ENCODE data around the gene LRRK1. TPM values are rescaled to one million over a fixed set of nuclear protein-coding genes. Genes with fewer than 3 reads are reported as not detected.

Gene LRRK1
- total RNA-seq, 1 donor from 2014 or later: not detected

DNA sequence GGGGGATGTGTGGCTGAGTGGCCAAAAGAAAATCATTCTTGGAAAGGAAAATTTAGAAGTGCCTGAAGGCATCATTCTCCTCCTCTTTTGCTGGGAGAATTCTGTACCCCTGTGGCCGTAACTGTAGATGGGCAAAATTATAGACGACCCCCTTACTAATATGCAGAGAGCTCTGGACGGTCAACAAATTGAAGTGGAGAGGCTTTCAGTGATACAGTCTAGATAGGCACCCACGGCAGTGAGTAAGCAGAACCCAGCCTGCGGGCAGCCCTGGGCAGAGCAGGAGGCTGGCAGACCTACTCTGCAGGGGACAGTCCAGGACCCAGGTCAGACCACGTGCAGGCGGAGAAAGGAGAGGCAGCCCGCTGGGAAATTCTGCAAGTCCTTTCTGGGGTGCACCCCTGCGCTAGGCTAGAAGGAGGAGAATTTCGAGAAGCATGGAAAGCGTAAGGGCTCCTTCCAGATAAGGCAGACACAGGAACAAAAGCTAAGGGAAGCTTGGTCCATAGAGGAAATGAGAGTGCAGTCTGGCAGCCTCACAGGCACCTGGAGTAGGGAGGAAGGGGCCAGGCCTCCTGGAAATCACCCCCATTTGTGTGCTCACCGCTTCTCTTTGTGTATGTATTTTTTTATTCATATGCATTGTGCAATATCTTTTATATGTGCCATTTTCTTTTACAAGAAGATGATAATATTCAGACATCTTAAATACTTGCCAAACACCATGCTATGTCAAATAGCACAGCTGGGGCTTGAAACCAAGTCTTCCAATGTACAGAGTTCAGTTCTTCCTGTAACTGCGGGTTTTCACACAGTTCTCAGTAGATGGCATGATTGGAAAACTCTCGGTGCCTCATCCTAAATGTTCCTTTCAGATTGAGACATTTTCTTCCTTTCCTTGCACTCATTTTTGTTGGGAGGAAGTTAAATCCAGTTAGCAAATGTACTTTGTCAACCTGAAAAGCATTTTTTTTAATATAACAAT lies 40.2 kb downstream of the LRRK1 start:
- H3K79me2 ChIP-seq (ENCODE audit: low read depth): no peaks in the 10 kb centered on the region
- H3K27me3 Mint-ChIP-seq (ENCODE audit: insufficient read depth, low read depth): peaks cover 2% of the 10 kb centered on the region
- no peak overlapping the region for H3K9ac ChIP-seq
- H3K4me1 Mint-ChIP-seq: no peaks in the 10 kb centered on the region
- H3K4me2 ChIP-seq: no peak overlapping the region
- H3F3A ChIP-seq (ENCODE audit: low read depth): no peaks in the 10 kb centered on the region
- no peaks in the 10 kb centered on the region for H3K36me3 Mint-ChIP-seq
- H3K4me3 ChIP-seq: no peak overlapping the region
- H3K36me3 ChIP-seq: no peaks in the 10 kb centered on the region
- H2AFZ ChIP-seq (replicated peaks): no peak overlapping the region
- H3K4me1 ChIP-seq: no peaks in the 10 kb centered on the region
- H3K27ac ChIP-seq: no peak overlapping the region
- no peaks in the 10 kb centered on the region for H3K9me3 ChIP-seq (ENCODE audit: low read depth)
- H3K27ac Mint-ChIP-seq: no peak overlapping the region
- no peaks in the 10 kb centered on the region for H3K9me3 Mint-ChIP-seq
- H4K20me1 ChIP-seq (ENCODE audit: low read depth): no peaks in the 10 kb centered on the region
- no peak for DNase-seq (ENCODE audit: low spot score)
- H3K27me3 ChIP-seq: no peaks in the 10 kb centered on the region
- H3K4me3 Mint-ChIP-seq: no peak overlapping the region
- TF ChIP-seq CTCF (IDR thresholded peaks at IDR 0.05): no peak
- TF ChIP-seq EZH2phosphoT487 (IDR thresholded peaks at IDR 0.05): no peak
- TF ChIP-seq EZH2 (IDR thresholded peaks at IDR 0.05): no peak

GRCh38 chr15:100966997-100967396 lies 47.8 kb downstream of the LRRK1 start:
- Histone ChIP-seq H3K4me2 (peak overlapping the region; percentile 32), H3K4me3 (no peak overlapping the region), H3K27ac (no peak overlapping the region), H3K36me3 (no peaks in the 10 kb centered on the region), H3F3A (ENCODE audit: low read depth) (no peaks in the 10 kb centered on the region), H4K20me1 (ENCODE audit: low read depth) (no peaks in the 10 kb centered on the region), H3K79me2 (ENCODE audit: low read depth) (no peaks in the 10 kb centered on the region), H3K27me3 (peaks cover 18% of the 10 kb centered on the region), H3K4me1 (no peaks in the 10 kb centered on the region), H3K9ac (no peak overlapping the region), H3K9me3 (ENCODE audit: low read depth) (no peaks in the 10 kb centered on the region), H2AFZ (replicated peaks) (no peak overlapping the region)
- DNase-seq (ENCODE audit: low spot score): no peak
- H3K4me1 Mint-ChIP-seq: no peaks in the 10 kb centered on the region
- peaks cover 11% of the 10 kb centered on the region for H3K27me3 Mint-ChIP-seq (ENCODE audit: insufficient read depth, low read depth)
- H3K9me3 Mint-ChIP-seq: peaks cover 2% of the 10 kb centered on the region
- H3K4me3 Mint-ChIP-seq: no peak overlapping the region
- no peak overlapping the region for H3K27ac Mint-ChIP-seq
- no peaks in the 10 kb centered on the region for H3K36me3 Mint-ChIP-seq
- TF ChIP-seq EZH2phosphoT487 (IDR thresholded peaks at IDR 0.05): no peak
- no peak for TF ChIP-seq CTCF (IDR thresholded peaks at IDR 0.05)

- no peak overlapping the region for H3K9ac ChIP-seq
- peaks cover 31% of the 10 kb centered on the region for H3K27me3 ChIP-seq
- H3K4me3 Mint-ChIP-seq: no peak overlapping the region
- no peaks in the 10 kb centered on the region for H3K9me3 ChIP-seq (ENCODE audit: low read depth)
- H3K4me2 ChIP-seq: no peak overlapping the region
- H3K27ac Mint-ChIP-seq: no peak overlapping the region
- H4K20me1 ChIP-seq (ENCODE audit: low read depth): no peaks in the 10 kb centered on the region
- no peaks in the 10 kb centered on the region for H3K4me1 Mint-ChIP-seq
- no peaks in the 10 kb centered on the region for H3K36me3 Mint-ChIP-seq
- H3K79me2 ChIP-seq (ENCODE audit: low read depth): no peaks in the 10 kb centered on the region
- H3K27ac ChIP-seq: no peak overlapping the region
- H2AFZ ChIP-seq (replicated peaks): no peak overlapping the region
- no peak for DNase-seq (ENCODE audit: low spot score)
- H3K36me3 ChIP-seq: no peaks in the 10 kb centered on the region
- no peaks in the 10 kb centered on the region for H3K4me1 ChIP-seq
- TF ChIP-seq CTCF (IDR thresholded peaks at IDR 0.05): no peak
- TF ChIP-seq EZH2 (IDR thresholded peaks at IDR 0.05): no peak
- TF ChIP-seq EZH2phosphoT487 (IDR thresholded peaks at IDR 0.05): no peak
- H3K27me3 Mint-ChIP-seq (ENCODE audit: insufficient read depth, low read depth): peaks cover 19% of the 10 kb centered on the region
- H3K9me3 Mint-ChIP-seq: peaks cover 2% of the 10 kb centered on the region
- H3K4me3 ChIP-seq: no peak overlapping the region
- H3F3A ChIP-seq (ENCODE audit: low read depth): no peaks in the 10 kb centered on the region
These were observed 49.2 kb downstream of the LRRK1 start for GRCh38 chr15:100968050-100968966.

Measured in neural progenitor cell (in vitro differentiated cells).